NB4 (cell line): Measurements from ENCODE around the gene REXO1.

Experiments used
- DNase-seq: peaks from one replicate; pipeline ENCODE4 v3.0.0; 2010; ENCODE audit warnings: low read depth
- H3K4me3 ChIP-seq: one replicate; pipeline ENCODE4 v1.5.1; 2011; ENCODE audit warnings: mild to moderate bottlenecking, low read depth, low read length, moderate library complexity
- MYC ChIP-seq: IDR thresholded peaks from 2 replicates; pipeline ENCODE4 v1.6.1; 2011; ENCODE audit warnings: low read depth, low read length
- POLR2A ChIP-seq: IDR thresholded peaks from 2 replicates; pipeline ENCODE4 v1.6.1; 2011; ENCODE audit warnings: mild to moderate bottlenecking; ENCODE audit not compliant: insufficient read length; ENCODE audit errors: extremely low read depth
- TF ChIP-seq, protein P1 (sequence below): IDR thresholded peaks from 2 replicates; pipeline ENCODE4 v1.6.1; 2011; ENCODE audit warnings: low read depth, low read length
- TF ChIP-seq, protein P2 (sequence below): IDR thresholded peaks from one replicate; pipeline ENCODE4 v1.5.1; 2012; ENCODE audit warnings: low read depth, low read length

The REXO1 gene

GRCh38 chr19:1858412-1859081 lies 10.3 kb upstream of the REXO1 start:
- DNase-seq = no peak
- TF ChIP-seq POLR2A (no peak), MYC (no peak)
- TF ChIP-seq, protein P1, sequence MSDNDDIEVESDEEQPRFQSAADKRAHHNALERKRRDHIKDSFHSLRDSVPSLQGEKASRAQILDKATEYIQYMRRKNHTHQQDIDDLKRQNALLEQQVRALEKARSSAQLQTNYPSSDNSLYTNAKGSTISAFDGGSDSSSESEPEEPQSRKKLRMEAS = no peak
- TF ChIP-seq, protein P2, sequence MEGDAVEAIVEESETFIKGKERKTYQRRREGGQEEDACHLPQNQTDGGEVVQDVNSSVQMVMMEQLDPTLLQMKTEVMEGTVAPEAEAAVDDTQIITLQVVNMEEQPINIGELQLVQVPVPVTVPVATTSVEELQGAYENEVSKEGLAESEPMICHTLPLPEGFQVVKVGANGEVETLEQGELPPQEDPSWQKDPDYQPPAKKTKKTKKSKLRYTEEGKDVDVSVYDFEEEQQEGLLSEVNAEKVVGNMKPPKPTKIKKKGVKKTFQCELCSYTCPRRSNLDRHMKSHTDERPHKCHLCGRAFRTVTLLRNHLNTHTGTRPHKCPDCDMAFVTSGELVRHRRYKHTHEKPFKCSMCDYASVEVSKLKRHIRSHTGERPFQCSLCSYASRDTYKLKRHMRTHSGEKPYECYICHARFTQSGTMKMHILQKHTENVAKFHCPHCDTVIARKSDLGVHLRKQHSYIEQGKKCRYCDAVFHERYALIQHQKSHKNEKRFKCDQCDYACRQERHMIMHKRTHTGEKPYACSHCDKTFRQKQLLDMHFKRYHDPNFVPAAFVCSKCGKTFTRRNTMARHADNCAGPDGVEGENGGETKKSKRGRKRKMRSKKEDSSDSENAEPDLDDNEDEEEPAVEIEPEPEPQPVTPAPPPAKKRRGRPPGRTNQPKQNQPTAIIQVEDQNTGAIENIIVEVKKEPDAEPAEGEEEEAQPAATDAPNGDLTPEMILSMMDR = no peak
- H3K4me3 ChIP-seq = peak overlapping the region; percentile 49

DNA sequence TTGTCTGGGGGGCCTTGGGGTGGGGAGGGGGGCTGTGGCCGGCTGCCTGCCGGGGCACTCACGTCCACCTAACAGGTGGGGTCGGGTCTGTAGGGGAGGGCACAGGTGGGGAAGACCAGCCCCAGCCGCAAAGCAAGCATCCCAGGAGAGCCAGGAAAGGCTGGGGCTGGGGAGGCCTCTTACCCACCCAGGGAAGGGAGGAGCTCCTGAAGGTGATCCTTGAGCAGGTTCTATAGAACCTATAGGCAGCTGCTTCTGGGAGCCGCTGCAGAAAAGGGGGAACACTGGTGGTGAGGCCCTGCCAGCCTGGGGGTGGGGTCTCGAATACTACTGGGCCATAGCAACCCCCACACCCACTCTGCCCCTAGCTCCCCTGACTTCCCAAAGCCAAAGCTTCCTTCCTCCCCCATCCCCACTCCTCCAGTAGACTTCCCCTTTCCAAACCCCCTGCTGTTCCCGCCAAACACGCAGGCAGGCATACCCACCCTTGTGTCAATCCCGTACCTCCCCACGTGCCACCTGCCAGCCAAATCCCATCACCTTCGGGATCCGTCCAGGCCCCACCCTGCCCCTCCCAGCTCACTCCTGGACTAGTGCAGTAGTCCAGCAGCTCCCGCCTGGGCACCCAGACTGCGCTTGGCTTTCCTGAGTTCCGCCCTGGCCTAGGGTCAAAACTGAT lies 9.5 kb upstream of the REXO1 start:
- TF ChIP-seq, protein P1 = peak; percentile 66
- no peak for TF ChIP-seq POLR2A
- peak; percentile 25; the same call in 1 of the 2 replicates for TF ChIP-seq MYC
- TF ChIP-seq, protein P2 = no peak
- H3K4me3 ChIP-seq = peak overlapping the region; percentile 49
- peak; percentile 84 for DNase-seq

GRCh38 chr19:1856698-1857603 lies 8.7 kb upstream of the REXO1 start:
- peak; percentile 96 for DNase-seq
- peak overlapping the region; percentile 69 for H3K4me3 ChIP-seq

GRCh38 chr19:1856345-1856697 lies 8.0 kb upstream of the REXO1 start:
- H3K4me3 ChIP-seq = peak overlapping the region; percentile 69
- no peak for TF ChIP-seq MYC
- peak; percentile 9 for TF ChIP-seq POLR2A
- TF ChIP-seq, protein P1 = no peak
- TF ChIP-seq, protein P2 = no peak
- peak; percentile 64 for DNase-seq

More at GRCh38 chr19:1856698-1857603, 8.7 kb upstream of the REXO1 start:
- TF ChIP-seq, protein P1 = peak; percentile 88
- peak; percentile 47; the same call in 1 of the 2 replicates for TF ChIP-seq MYC
- TF ChIP-seq POLR2A = no peak

DNA sequence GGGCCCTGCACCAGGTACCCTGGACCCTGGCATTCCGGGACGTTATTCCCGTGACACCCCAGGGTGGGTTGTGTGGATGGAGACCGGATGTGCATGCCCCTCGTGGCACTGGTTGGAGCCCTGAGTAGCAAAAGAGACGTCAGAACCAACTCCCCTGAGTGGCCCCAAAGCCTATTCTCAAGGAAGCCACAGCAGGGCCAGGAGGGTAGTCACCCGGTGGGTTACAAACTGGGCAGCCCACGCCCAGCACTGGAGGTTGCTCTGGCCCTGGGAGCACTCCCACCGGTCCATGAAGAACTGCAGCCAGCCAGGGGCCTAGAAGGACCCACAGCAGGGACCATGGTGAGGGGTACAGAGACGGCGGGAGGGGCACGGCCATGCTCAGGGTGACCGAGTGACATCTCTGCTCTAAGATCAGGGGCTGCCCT lies 7.6 kb upstream of the REXO1 start:
- DNase-seq = peak; percentile 62
- TF ChIP-seq, protein P2 = no peak
- peak overlapping the region; percentile 69 for H3K4me3 ChIP-seq
